Neural cell (in vitro differentiated cells): ENCODE data around the gene CCNI2.

Experiments
- EP300 ChIP-seq: fragments of 450-650 bp; conservative IDR thresholded peaks from 2 replicates; pipeline ENCODE4 v1.6.1; 2014; ENCODE audit warnings: antibody characterized with exemption, mild to moderate bottlenecking, moderate library complexity; ENCODE audit not compliant: poor library complexity, severe bottlenecking
- EZH2 ChIP-seq: fragments of 200-600, 300-800 bp; shearing (Covaris generic), sonication (generic); IDR thresholded peaks from 2 replicates; pipeline ENCODE4 v1.6.1; 2014; ENCODE audit warnings: antibody characterized with exemption, low read length, borderline replicate concordance, mild to moderate bottlenecking; ENCODE audit not compliant: insufficient read depth, poor library complexity, severe bottlenecking
- MXI1 ChIP-seq: fragments of 450-650 bp; conservative IDR thresholded peaks from 2 replicates; pipeline ENCODE4 v1.6.1; 2014; ENCODE audit warnings: antibody characterized with exemption, mild to moderate bottlenecking; ENCODE audit not compliant: poor library complexity, severe bottlenecking
- POLR2AphosphoS5 ChIP-seq: IDR thresholded peaks from 2 replicates; pipeline ENCODE4 v1.6.1; 2012
- SMC3 ChIP-seq: fragments of 450-650 bp; conservative IDR thresholded peaks from 2 replicates; pipeline ENCODE4 v1.6.1; 2014; ENCODE audit warnings: antibody characterized with exemption, mild to moderate bottlenecking, moderate library complexity; ENCODE audit not compliant: poor library complexity
- TAF1 ChIP-seq: IDR thresholded peaks from 2 replicates; pipeline ENCODE4 v1.6.1; 2012; ENCODE audit warnings: low read depth
- TF ChIP-seq, protein P1 (sequence below): fragments of 450-650 bp; IDR thresholded peaks from 2 replicates; pipeline ENCODE4 v1.5.1; 2014; ENCODE audit warnings: antibody characterized with exemption, mild to moderate bottlenecking, moderate library complexity; ENCODE audit not compliant: poor library complexity, severe bottlenecking
- TF ChIP-seq, protein P2 (sequence below): IDR thresholded peaks from 2 replicates; pipeline ENCODE4 v1.6.1; 2012; ENCODE audit warnings: borderline replicate concordance

GRCh38 chr5:132778856-132779255, 31.6 kb downstream of the CCNI2 start:
- TF ChIP-seq, protein P1, sequence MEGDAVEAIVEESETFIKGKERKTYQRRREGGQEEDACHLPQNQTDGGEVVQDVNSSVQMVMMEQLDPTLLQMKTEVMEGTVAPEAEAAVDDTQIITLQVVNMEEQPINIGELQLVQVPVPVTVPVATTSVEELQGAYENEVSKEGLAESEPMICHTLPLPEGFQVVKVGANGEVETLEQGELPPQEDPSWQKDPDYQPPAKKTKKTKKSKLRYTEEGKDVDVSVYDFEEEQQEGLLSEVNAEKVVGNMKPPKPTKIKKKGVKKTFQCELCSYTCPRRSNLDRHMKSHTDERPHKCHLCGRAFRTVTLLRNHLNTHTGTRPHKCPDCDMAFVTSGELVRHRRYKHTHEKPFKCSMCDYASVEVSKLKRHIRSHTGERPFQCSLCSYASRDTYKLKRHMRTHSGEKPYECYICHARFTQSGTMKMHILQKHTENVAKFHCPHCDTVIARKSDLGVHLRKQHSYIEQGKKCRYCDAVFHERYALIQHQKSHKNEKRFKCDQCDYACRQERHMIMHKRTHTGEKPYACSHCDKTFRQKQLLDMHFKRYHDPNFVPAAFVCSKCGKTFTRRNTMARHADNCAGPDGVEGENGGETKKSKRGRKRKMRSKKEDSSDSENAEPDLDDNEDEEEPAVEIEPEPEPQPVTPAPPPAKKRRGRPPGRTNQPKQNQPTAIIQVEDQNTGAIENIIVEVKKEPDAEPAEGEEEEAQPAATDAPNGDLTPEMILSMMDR = no peak
- TF ChIP-seq EZH2 (no peak), SMC3 (no peak), TAF1 (no peak), POLR2AphosphoS5 (no peak), MXI1 (no peak), EP300 (no peak)
- TF ChIP-seq, protein P2, sequence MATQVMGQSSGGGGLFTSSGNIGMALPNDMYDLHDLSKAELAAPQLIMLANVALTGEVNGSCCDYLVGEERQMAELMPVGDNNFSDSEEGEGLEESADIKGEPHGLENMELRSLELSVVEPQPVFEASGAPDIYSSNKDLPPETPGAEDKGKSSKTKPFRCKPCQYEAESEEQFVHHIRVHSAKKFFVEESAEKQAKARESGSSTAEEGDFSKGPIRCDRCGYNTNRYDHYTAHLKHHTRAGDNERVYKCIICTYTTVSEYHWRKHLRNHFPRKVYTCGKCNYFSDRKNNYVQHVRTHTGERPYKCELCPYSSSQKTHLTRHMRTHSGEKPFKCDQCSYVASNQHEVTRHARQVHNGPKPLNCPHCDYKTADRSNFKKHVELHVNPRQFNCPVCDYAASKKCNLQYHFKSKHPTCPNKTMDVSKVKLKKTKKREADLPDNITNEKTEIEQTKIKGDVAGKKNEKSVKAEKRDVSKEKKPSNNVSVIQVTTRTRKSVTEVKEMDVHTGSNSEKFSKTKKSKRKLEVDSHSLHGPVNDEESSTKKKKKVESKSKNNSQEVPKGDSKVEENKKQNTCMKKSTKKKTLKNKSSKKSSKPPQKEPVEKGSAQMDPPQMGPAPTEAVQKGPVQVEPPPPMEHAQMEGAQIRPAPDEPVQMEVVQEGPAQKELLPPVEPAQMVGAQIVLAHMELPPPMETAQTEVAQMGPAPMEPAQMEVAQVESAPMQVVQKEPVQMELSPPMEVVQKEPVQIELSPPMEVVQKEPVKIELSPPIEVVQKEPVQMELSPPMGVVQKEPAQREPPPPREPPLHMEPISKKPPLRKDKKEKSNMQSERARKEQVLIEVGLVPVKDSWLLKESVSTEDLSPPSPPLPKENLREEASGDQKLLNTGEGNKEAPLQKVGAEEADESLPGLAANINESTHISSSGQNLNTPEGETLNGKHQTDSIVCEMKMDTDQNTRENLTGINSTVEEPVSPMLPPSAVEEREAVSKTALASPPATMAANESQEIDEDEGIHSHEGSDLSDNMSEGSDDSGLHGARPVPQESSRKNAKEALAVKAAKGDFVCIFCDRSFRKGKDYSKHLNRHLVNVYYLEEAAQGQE = no peak
